ENCODE results near the gene PLEK.
A peak's percentile ranks its signal among the peaks of the same experiment; 100 is the strongest.
"Not testable (repeated sequence)": the region's sequence is repeated elsewhere in the genome, so short reads cannot be mapped to it uniquely, and the experiment has no call there.

Gene PLEK

DNA sequence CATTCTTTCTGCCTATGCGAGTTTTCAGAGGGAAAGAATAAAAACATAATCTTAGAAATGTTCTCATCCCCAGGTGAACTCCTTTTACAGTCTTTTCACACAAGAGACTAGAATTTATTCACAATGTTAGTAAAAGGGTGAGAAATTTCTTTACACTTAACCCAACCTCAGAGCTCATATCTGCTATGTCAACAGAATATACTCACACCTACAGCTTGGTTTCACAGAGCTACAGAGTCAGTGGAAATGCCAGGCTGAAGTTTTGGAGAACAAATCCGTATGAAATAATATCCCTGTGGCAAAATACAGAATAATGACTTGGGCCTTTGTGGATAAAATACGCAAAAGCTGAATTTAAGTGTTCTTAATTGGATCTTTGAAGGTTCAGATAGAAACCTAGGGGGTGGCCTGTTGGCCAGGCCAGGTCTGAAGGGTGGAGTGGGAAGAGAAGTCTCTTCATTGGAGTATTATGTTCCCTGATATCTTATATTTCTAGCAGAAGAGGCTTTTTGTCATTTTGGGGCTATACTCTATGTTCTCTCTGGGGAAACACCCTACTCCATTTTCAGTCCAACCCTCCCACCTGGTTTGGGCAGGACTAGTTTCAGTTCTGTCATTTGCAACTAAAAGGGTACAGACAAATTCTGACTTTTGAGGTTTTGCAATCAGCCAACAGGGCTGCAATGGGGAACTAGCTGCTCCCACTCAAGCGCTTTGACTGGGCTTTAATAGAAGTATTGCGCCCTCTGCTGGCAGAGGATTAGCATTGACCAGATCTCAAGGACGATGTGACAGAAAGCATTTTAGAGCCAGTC, 76.3 kb downstream of the PLEK start:
- Histone ChIP-seq H3K27ac (peak overlapping the region; percentile 51 to 83), H3K4me3 (no peak overlapping the region), H3K27me3 (no peaks in the 10 kb centered on the region), H3K4me1 (peaks cover 0 to 34% (median 16%) of the 10 kb centered on the region in 4 donors), H3K36me3 (no peaks in the 10 kb centered on the region), H3K9me3 (no peaks in the 10 kb centered on the region)
- intact Hi-C loops (cut with DNase I; ENCODE audit: low total_unique reads) = loop anchor here (5.0 kb wide), 1 partner anchor 79 kb away; no protein-coding TSS in a partner anchor
- TF ChIP-seq CTCF (IDR thresholded peaks at IDR 0.05) = peak; percentile 92 to 94
- peak; percentile 88 to 89 for DNase-seq

DNA sequence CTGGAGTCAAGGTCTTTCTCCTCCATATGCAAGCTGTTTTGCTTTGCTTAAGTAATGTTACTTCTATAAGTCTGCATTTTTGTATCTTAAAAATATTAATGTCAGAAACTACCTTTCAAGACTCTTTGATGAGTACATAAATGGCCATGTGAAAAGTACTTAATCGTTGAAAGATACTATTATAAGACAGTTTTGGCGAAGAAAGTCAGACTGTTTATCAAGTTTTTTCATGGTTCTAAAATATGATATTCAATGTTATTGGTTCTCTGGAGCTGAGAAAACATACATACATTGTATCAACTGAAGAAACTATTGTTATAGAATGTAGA, 76.9 kb downstream of the PLEK start:
- Histone ChIP-seq H3K36me3 (no peaks in the 10 kb centered on the region), H3K4me3 (no peak overlapping the region), H3K4me1 (peaks cover 0 to 28% (median 11%) of the 10 kb centered on the region in 4 donors), H3K27me3 (no peaks in the 10 kb centered on the region), H3K9me3 (peaks cover 0 to under 1% (median 0%) of the 10 kb centered on the region in 3 donors), H3K27ac (no peak overlapping the region)
- intact Hi-C loops (cut with DNase I; ENCODE audit: low total_unique reads) = loop anchor here (5.0 kb wide), 1 partner anchor 80 kb away; no protein-coding TSS in a partner anchor
- no peak for DNase-seq
- no peak for TF ChIP-seq CTCF (IDR thresholded peaks at IDR 0.05)

GRCh38 chr2:68446425-68446824, 81.3 kb downstream of the PLEK start:
- DNase-seq; H3K4me1 ChIP-seq; H3K9me3 ChIP-seq; H3K4me3 ChIP-seq; H3K27me3 ChIP-seq; H3K27ac ChIP-seq; H3K36me3 ChIP-seq; intact Hi-C loops (cut with DNase I; ENCODE audit: low total_unique reads): not testable (repeated sequence)
